DMS153 treated with DMSO at 0.1 percent for 48 hours (cell line): ENCODE data around the gene APCDD1L.
"Not testable (repeated sequence)": the region's sequence is repeated elsewhere in the genome, so short reads cannot be mapped to it uniquely, and the experiment has no call there.

ENCODE experiments used
- DNase-seq: peaks from one replicate; lab custom pipeline; 2025; ENCODE audit not compliant: unreplicated experiment; lab: John Stamatoyannopoulos, UW

The APCDD1L gene

GRCh38 chr20:58446264-58446959 lies 68.8 kb downstream of the APCDD1L start:
- no peak for DNase-seq

GRCh38 chr20:58444746-58445255 lies 70.4 kb downstream of the APCDD1L start:
- DNase-seq, result no peak

- no peak for DNase-seq
These were observed 73.5 kb downstream of the APCDD1L start for GRCh38 chr20:58441723-58442122.

DNA sequence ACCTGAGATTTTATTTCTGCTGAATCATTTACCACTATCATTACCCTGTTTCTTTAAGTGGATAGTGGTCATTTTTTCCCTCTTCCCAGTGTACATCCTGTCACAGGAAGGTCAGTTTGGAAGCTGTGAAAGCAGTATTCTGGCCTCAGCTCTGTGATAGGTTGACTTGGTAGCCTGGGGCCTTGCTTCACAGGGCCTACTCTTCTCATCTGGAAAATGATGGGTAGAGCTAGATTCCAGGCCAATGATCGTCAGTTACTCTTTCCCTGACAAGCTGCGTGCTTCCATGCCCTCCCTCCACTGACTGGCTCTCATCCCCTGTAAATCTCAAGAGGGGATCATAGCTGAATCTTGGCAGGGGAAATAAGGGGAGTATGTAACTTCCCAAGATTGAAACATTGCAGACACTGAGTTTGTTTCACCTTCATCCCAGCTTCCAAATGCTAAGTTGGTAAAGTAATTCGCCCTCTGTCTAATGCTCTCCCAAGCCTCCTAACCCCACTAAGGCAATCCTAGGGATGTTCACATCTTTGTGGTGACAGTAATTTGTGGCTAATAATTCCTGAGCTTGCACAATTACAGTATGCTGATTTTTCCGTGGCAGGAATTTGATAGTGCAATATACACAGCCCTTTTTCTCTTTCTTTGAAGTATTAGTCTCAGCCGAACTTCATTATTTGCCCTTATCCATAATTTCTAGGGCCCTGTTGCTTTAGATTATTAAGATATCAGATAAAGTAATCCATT lies 75.0 kb downstream of the APCDD1L start:
- no peak for DNase-seq

GRCh38 chr20:58438970-58439808 lies 76.0 kb downstream of the APCDD1L start:
- no peak for DNase-seq

GRCh38 chr20:58436868-58437645 lies 78.1 kb downstream of the APCDD1L start:
- no peak for DNase-seq

DNA sequence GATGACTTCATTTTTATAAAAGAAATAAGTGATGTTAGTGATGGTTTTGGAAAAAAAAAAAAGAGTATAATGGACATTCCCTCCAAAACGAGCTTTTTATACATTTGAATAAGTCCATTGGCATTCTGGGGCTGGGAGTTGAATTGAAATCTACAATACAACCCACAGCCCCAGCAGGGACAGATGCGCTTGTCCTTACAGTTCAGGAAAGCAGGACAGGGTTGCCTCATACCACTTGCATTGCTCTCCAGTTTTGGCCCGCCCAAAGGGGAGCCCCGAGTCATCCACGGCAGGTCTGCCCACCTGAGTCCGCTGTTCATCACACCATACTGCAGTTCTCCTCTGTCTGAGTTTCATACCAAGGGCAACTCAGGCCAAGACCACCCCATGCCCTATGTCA lies 80.0 kb downstream of the APCDD1L start:
- no peak for DNase-seq

DNA sequence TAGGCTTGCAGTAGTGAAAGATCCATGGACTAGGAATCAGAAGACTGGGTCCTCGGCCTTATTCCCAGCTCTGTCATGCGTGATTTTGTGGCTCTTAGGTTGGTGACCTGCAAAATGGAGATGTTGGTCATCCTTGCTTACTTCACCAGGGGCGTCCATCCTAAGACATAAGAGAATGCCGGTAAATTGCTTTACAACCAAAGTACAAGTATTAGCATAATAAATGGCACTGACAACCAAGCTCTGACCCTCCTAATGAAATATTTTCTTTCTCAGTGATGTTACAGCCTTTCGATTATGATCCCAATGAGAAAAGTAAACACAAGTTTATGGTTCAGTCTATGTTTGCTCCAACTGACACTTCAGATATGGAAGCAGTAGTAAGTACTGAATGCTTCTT lies 80.9 kb downstream of the APCDD1L start:
- DNase-seq, result no peak

DNA sequence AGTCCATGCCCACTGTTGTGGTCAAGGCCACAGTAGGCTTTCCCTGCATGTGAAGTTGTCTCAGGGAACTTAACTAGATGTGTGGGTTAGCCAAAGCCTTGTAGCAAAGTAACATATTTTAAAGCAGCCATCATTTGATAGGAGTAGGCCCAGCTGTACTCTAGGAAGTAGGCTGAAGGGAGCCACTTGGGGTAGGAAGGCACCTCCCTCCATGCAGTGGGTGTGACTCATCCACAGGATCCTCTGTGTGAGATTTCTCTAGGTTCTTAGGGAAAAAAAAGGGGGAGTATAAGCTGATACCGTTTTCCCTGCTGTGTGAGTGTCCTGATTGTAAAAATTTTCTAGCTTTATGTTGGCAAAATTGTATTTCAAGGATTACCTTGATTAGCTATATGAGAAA lies 81.4 kb downstream of the APCDD1L start:
- no peak for DNase-seq

- DNase-seq, result no peak
These were observed 82.1 kb downstream of the APCDD1L start for GRCh38 chr20:58433029-58433647.

DNA sequence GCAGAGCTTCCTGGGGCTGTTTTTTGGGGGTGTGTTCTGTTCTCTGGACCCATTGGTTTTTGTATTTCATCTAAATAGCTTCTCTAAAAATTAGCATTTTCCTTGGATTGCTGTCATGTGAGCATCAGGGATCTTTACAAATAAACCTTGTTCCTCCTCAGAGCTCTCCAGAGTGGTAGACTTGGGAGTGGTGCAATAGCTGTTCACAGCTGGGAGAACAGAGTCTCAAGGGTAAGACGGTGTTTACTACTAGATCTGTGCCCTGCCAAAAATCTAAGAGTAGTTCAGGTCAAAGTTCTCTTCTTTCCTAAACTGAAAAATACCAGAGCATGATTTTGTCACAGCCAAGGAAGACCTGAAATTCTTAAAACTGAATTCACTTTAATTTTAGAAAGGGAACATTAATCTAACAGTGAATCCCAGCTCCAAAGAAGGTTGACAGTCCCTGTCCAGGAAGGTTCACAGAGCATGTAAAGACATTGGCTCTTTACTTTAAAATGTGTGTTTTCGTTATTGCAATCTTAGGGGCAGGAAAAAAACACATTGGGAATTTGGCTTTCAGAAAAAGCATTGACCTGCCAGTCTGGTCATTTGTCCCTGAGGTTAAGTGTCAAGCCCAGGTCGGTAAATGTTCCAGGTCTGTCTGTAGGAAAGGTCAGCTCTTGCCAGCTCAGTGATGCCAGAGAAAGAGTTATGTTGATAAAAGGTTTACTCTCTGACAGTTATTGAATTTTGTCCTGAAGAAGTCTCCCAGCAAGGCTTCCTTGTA lies 82.8 kb downstream of the APCDD1L start:
- DNase-seq, result no peak

DNA sequence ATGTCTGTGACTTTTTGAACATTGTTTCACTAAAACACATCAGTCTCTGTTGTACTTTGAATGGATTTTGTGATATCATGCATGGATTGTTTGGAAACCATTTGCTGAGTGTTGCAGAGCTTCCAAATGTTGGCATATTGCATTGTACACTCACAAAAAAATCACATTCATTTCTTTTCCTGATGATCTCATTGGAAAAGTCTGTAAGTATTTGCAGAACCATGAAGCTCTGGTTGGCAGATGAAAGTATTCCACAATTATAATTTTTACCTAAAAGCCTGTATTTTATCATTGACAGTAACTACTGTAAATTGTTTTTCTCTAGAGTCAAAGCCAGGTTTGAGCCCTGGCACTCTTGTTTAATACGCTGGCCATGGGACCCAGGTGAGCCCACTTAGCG lies 84.1 kb downstream of the APCDD1L start:
- DNase-seq, result no peak

- no peak for DNase-seq
These were observed 85.9 kb downstream of the APCDD1L start for GRCh38 chr20:58429303-58429702.

DNA sequence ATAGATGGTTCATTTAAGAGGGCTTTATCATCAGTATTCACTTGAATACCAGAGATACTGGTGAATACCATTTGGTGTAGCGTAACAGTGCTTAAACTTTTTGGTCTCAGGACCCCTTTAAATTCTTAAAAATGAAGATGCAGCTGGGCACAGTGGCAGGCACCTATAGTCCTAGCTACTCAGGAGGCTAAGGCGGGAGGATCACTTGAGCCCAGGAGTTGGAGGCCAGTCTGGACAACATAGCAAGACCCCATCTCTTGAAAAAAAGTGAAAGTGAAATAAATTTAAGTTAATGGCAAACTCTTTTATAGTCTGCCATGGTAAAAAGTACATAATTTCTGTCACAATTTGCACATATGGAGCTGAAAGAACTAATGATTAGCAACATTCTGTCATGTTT lies 86.8 kb downstream of the APCDD1L start:
- no peak for DNase-seq

- not testable (repeated sequence) for DNase-seq
These were observed 87.6 kb downstream of the APCDD1L start for GRCh38 chr20:58427571-58427970.

DNA sequence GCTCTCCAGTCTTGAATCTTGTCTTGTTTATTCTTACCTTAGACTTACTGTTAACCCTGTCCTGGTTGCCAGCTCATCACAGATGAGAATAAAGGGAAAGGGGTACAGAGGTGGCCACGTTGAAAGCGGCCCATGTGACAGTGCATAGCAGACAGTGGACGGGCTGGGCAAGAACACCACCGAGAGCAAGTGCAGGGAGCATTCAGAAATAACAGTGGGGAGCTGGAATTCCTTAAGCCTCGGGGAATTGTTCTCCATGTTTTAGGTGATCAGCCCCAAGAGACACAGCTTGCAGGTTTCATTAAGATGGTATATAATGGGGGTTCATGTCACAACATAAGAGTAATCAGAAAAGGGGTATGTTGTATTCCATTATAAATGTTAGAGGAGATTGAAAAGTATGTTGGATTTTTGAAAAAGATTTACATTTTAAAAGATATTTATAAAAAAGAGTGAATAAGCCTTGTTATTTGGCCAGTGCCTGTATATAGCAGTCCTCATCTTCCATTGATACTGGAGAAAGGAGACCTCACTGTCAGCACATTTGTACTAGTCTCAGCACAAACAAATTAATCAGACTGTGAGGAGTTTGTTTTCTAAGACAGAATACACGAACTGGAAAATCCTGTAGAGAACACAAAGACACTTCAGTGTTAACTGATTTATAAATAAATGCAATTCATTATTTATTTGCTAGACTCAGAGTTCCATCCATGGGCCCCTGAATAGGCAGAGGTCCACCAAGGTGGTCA lies 90.8 kb downstream of the APCDD1L start:
- no peak for DNase-seq

- DNase-seq, result no peak
These were observed 93.7 kb downstream of the APCDD1L start for GRCh38 chr20:58421497-58421850.

- DNase-seq, result no peak
These were observed 94.3 kb downstream of the APCDD1L start for GRCh38 chr20:58420798-58421496.
